ENCODE data around the gene PLA2G5. TPM values are rescaled to one million over a fixed set of nuclear protein-coding genes. Genes with fewer than 3 reads are reported as not detected.
"Not testable (repeated sequence)": the region's sequence is repeated elsewhere in the genome, so short reads cannot be mapped to it uniquely, and the experiment has no call there.

PLA2G5 gene
- polyA plus RNA-seq, 3 donors = not detected

GRCh38 chr1:20028726-20029125 lies 41.3 kb upstream of the PLA2G5 start:
- intact Hi-C loops (cut with micrococcal nuclease) = no loop called here
- Histone ChIP-seq H3K36me3 (replicated peaks in 1 of 2; ENCODE audit: control insufficient read depth in 1 of 2, insufficient read depth in 2 of 2, low read length in 2 of 2) (no peaks in the 10 kb centered on the region), H2AFZ (ENCODE audit: insufficient read depth, low read depth, low read length, poor library complexity, severe bottlenecking) (no peak overlapping the region), H3K27me3 (ENCODE audit: control insufficient read depth in 2 of 2, insufficient read depth in 2 of 2, low read length in 2 of 2) (no peaks in the 10 kb centered on the region), H4K20me1 (ENCODE audit: insufficient read depth, low read length) (no peaks in the 10 kb centered on the region), H3K9me3 (replicated peaks in 1 of 2; ENCODE audit: control insufficient read depth in 1 of 2, insufficient read depth in 1 of 2, low read length in 2 of 2) (no peaks in the 10 kb centered on the region), H3K79me2 (ENCODE audit: insufficient read depth, low read length) (no peaks in the 10 kb centered on the region), H3K4me3 (replicated peaks in 1 of 3; ENCODE audit: low read depth in 2 of 3, low read length in 3 of 3) (no peak overlapping the region), H3K4me1 (ENCODE audit: control insufficient read depth in 1 of 2, insufficient read depth in 2 of 2, low read length in 2 of 2) (no peaks in the 10 kb centered on the region), H3K9ac (ENCODE audit: insufficient read depth, low read length, poor library complexity, severe bottlenecking) (no peak overlapping the region), H3K4me2 (replicated peaks; ENCODE audit: extremely low read depth, low read length, poor library complexity, severe bottlenecking) (no peak overlapping the region), H3K27ac (ENCODE audit: low read depth in 1 of 2, low read length in 2 of 2) (no peak overlapping the region)
- Mint-ChIP-seq H3K9me3 (peaks cover 0 to 14% (median 7%) of the 10 kb centered on the region in 7 donors), H3K27ac (no peak overlapping the region), H3K27me3 (ENCODE audit: low read depth in 3 of 3) (peaks cover 11 to 15% (median 13%) of the 10 kb centered on the region in 3 donors), H3K36me3 (no peaks in the 10 kb centered on the region), H3K4me3 (no peak overlapping the region), H3K4me1 (no peaks in the 10 kb centered on the region)
- TF ChIP-seq, protein P1, sequence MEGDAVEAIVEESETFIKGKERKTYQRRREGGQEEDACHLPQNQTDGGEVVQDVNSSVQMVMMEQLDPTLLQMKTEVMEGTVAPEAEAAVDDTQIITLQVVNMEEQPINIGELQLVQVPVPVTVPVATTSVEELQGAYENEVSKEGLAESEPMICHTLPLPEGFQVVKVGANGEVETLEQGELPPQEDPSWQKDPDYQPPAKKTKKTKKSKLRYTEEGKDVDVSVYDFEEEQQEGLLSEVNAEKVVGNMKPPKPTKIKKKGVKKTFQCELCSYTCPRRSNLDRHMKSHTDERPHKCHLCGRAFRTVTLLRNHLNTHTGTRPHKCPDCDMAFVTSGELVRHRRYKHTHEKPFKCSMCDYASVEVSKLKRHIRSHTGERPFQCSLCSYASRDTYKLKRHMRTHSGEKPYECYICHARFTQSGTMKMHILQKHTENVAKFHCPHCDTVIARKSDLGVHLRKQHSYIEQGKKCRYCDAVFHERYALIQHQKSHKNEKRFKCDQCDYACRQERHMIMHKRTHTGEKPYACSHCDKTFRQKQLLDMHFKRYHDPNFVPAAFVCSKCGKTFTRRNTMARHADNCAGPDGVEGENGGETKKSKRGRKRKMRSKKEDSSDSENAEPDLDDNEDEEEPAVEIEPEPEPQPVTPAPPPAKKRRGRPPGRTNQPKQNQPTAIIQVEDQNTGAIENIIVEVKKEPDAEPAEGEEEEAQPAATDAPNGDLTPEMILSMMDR (IDR thresholded peaks at IDR 0.05) = no peak
- WGBS (ENCODE audit: insufficient coverage) = 90% methylated on average over 3 of the region's 5 CpGs
- DNase-seq = no peak

DNA sequence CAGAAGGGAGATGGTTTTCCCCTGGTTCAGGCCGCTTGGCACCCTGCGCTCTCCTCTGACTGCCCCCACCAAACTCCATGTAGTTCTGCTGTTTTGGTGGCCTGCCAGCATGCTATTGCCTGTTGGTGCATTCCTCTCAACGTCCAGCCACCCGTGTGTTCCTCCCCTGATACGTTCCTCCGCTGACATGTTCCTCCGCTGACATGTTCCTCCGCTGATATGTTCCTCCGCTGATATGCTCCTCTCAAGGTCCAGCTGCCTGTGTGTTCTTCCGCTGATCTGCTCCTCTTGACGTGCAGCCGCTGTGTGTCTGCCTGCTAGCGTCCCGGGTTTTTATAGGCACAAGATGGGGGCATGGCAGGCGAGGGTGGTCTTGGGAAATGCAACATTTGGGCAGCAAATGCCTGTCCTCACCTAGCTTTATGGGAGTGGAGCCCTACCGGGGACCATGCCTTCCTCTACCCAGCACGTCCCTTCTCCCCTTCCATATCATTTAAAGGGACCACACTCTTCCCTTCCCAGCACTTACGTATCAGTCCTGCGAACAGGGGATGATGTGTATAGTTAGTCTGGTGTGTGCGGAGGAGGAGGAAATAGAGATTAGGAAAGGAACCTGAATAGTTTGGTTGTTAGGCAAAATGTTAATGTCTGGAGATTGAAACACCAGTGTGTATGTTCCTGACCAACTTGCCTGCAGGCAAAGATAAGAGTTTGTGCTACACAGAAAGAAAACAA lies 40.6 kb upstream of the PLA2G5 start:
- Mint-ChIP-seq H3K27me3 (ENCODE audit: low read depth in 3 of 3) (peaks cover 11 to 13% (median 12%) of the 10 kb centered on the region in 3 donors), H3K27ac (no peak overlapping the region), H3K4me1 (no peaks in the 10 kb centered on the region), H3K36me3 (no peaks in the 10 kb centered on the region), H3K4me3 (no peak overlapping the region), H3K9me3 (peaks cover 2 to 13% (median 9%) of the 10 kb centered on the region in 7 donors)
- Histone ChIP-seq H3K27ac (ENCODE audit: low read depth in 1 of 2, low read length in 2 of 2) (no peak overlapping the region), H2AFZ (ENCODE audit: insufficient read depth, low read depth, low read length, poor library complexity, severe bottlenecking) (no peak overlapping the region), H3K27me3 (ENCODE audit: control insufficient read depth in 2 of 2, insufficient read depth in 2 of 2, low read length in 2 of 2) (no peaks in the 10 kb centered on the region), H3K4me3 (replicated peaks in 1 of 3; ENCODE audit: low read depth in 2 of 3, low read length in 3 of 3) (no peak overlapping the region), H3K79me2 (ENCODE audit: insufficient read depth, low read length) (no peaks in the 10 kb centered on the region), H3K9me3 (replicated peaks in 1 of 2; ENCODE audit: control insufficient read depth in 1 of 2, insufficient read depth in 1 of 2, low read length in 2 of 2) (no peaks in the 10 kb centered on the region), H3K4me2 (replicated peaks; ENCODE audit: extremely low read depth, low read length, poor library complexity, severe bottlenecking) (no peak overlapping the region), H3K9ac (ENCODE audit: insufficient read depth, low read length, poor library complexity, severe bottlenecking) (no peak overlapping the region), H3K4me1 (ENCODE audit: control insufficient read depth in 1 of 2, insufficient read depth in 2 of 2, low read length in 2 of 2) (no peaks in the 10 kb centered on the region), H4K20me1 (ENCODE audit: insufficient read depth, low read length) (no peaks in the 10 kb centered on the region), H3K36me3 (replicated peaks in 1 of 2; ENCODE audit: control insufficient read depth in 1 of 2, insufficient read depth in 2 of 2, low read length in 2 of 2) (no peaks in the 10 kb centered on the region)
- intact Hi-C loops (cut with micrococcal nuclease) = no loop called here
- no peak for DNase-seq
- TF ChIP-seq, protein P1 (IDR thresholded peaks at IDR 0.05) = no peak
- WGBS (ENCODE audit: insufficient coverage) = 88% methylated on average over 14 of the region's 20 CpGs

- H3K4me3 ChIP-seq (replicated peaks in 1 of 3; ENCODE audit: low read depth in 2 of 3, low read length in 3 of 3); H3K36me3 Mint-ChIP-seq; H3K27me3 ChIP-seq (ENCODE audit: control insufficient read depth in 2 of 2, insufficient read depth in 2 of 2, low read length in 2 of 2); H3K36me3 ChIP-seq (replicated peaks in 1 of 2; ENCODE audit: control insufficient read depth in 1 of 2, insufficient read depth in 2 of 2, low read length in 2 of 2); H3K79me2 ChIP-seq (ENCODE audit: insufficient read depth, low read length); H3K9ac ChIP-seq (ENCODE audit: insufficient read depth, low read length, poor library complexity, severe bottlenecking); H3K4me1 Mint-ChIP-seq; DNase-seq; H3K27ac ChIP-seq (ENCODE audit: low read depth in 1 of 2, low read length in 2 of 2); H3K4me3 Mint-ChIP-seq; intact Hi-C loops (cut with micrococcal nuclease); H4K20me1 ChIP-seq (ENCODE audit: insufficient read depth, low read length); H3K4me2 ChIP-seq (replicated peaks; ENCODE audit: extremely low read depth, low read length, poor library complexity, severe bottlenecking); H2AFZ ChIP-seq (ENCODE audit: insufficient read depth, low read depth, low read length, poor library complexity, severe bottlenecking); H3K4me1 ChIP-seq (ENCODE audit: control insufficient read depth in 1 of 2, insufficient read depth in 2 of 2, low read length in 2 of 2); H3K9me3 ChIP-seq (replicated peaks in 1 of 2; ENCODE audit: control insufficient read depth in 1 of 2, insufficient read depth in 1 of 2, low read length in 2 of 2); H3K27ac Mint-ChIP-seq: not testable (repeated sequence)
- Mint-ChIP-seq H3K27me3 (ENCODE audit: low read depth in 3 of 3) (peaks cover 10 to 12% (median 10%) of the 10 kb centered on the region in 3 donors), H3K9me3 (peaks cover 4 to 18% (median 11%) of the 10 kb centered on the region in 7 donors)
- 80% methylated on average over 2 of the region's 6 CpGs for WGBS (ENCODE audit: insufficient coverage)
Observed at GRCh38 chr1:20030436-20031151, 39.4 kb upstream of the PLA2G5 start.
